ENCODE data around the gene SIX1. TPM values are rescaled to one million over a fixed set of nuclear protein-coding genes. Genes with fewer than 3 reads are reported as not detected.

The SIX1 gene
- total RNA-seq, 1 experiment from 2014 or later, result 7.4 TPM

DNA sequence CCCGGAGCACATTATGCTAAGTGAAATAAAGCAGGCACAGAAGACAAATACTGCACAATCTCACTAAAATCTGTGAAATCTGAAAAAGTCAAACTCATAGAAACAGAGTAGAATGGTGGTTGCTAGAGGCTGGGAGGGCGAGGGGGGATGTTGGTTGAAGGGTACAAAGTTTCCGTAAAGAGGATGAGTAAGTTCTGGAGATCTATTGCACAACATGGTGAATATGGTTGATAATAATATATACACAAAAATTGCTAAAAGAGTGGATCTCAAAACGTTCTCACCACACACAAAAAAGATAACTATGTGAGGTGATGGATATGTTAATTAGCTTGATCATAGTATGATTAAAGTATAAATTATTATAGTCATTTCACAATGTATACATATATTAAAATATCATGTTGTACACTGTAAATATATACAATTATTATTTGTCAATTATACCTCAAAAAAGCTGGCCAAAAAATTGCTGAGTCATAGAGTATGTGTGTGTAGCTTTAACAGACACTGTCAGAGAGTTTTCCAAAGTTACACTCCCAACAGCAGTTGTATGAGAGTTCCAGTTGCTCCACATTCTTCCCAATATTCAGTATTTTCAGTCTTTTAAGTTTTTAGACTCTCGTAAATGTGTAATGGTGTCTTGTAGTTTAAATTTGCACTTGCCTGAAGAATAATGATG lies 19.3 kb upstream of the SIX1 start:
- Histone ChIP-seq H3K4me1 (ENCODE audit: control insufficient read depth, insufficient read depth, low read length) (no peaks in the 10 kb centered on the region), H3K9me3 (ENCODE audit: control insufficient read depth, insufficient read depth, low read depth, low read length) (no peaks in the 10 kb centered on the region), H3K36me3 (ENCODE audit: control insufficient read depth, insufficient read depth, low read length) (no peaks in the 10 kb centered on the region), H3K27ac (ENCODE audit: low read length) (no peak overlapping the region), H3K4me3 (ENCODE audit: low read depth in 2 of 2, low read length in 2 of 2) (no peak overlapping the region), H3K27me3 (ENCODE audit: control insufficient read depth, insufficient read depth, low read length) (no peaks in the 10 kb centered on the region)
- CTCF ChIA-PET, result no interaction called here
- no peak for DNase-seq (ENCODE audit: low read depth, low spot score)
- ATAC-seq, result no peak
- in situ Hi-C loops (cut with HindIII; ENCODE audit: low pct_unique_long_range_greater_than_20kb, low sequenced_read_pairs), result no loop called here
- no peak for TF ChIP-seq POLR2AphosphoS5 (IDR thresholded peaks at IDR 0.05; ENCODE audit: low read depth, low read length)
- TF ChIP-seq TCF7L2 (IDR thresholded peaks at IDR 0.05; ENCODE audit: low read depth, low read length), result no peak
- TF ChIP-seq, protein P1, sequence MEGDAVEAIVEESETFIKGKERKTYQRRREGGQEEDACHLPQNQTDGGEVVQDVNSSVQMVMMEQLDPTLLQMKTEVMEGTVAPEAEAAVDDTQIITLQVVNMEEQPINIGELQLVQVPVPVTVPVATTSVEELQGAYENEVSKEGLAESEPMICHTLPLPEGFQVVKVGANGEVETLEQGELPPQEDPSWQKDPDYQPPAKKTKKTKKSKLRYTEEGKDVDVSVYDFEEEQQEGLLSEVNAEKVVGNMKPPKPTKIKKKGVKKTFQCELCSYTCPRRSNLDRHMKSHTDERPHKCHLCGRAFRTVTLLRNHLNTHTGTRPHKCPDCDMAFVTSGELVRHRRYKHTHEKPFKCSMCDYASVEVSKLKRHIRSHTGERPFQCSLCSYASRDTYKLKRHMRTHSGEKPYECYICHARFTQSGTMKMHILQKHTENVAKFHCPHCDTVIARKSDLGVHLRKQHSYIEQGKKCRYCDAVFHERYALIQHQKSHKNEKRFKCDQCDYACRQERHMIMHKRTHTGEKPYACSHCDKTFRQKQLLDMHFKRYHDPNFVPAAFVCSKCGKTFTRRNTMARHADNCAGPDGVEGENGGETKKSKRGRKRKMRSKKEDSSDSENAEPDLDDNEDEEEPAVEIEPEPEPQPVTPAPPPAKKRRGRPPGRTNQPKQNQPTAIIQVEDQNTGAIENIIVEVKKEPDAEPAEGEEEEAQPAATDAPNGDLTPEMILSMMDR (IDR thresholded peaks at IDR 0.05), result no peak
- no peak for TF ChIP-seq SIN3A (IDR thresholded peaks at IDR 0.05; ENCODE audit: borderline replicate concordance, insufficient read depth, low read depth, low read length)
- TF ChIP-seq, protein P2, sequence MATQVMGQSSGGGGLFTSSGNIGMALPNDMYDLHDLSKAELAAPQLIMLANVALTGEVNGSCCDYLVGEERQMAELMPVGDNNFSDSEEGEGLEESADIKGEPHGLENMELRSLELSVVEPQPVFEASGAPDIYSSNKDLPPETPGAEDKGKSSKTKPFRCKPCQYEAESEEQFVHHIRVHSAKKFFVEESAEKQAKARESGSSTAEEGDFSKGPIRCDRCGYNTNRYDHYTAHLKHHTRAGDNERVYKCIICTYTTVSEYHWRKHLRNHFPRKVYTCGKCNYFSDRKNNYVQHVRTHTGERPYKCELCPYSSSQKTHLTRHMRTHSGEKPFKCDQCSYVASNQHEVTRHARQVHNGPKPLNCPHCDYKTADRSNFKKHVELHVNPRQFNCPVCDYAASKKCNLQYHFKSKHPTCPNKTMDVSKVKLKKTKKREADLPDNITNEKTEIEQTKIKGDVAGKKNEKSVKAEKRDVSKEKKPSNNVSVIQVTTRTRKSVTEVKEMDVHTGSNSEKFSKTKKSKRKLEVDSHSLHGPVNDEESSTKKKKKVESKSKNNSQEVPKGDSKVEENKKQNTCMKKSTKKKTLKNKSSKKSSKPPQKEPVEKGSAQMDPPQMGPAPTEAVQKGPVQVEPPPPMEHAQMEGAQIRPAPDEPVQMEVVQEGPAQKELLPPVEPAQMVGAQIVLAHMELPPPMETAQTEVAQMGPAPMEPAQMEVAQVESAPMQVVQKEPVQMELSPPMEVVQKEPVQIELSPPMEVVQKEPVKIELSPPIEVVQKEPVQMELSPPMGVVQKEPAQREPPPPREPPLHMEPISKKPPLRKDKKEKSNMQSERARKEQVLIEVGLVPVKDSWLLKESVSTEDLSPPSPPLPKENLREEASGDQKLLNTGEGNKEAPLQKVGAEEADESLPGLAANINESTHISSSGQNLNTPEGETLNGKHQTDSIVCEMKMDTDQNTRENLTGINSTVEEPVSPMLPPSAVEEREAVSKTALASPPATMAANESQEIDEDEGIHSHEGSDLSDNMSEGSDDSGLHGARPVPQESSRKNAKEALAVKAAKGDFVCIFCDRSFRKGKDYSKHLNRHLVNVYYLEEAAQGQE (IDR thresholded peaks at IDR 0.05; ENCODE audit: insufficient read depth in 1 of 2, low read depth in 2 of 2, low read length in 1 of 2), result no peak
- no TSS peak for BruUV-seq (replicated peaks)
- POLR2A ChIA-PET, result interaction anchor here (0.6 kb wide), 1 partner anchor 77 kb away, joined by 4 read pairs; no protein-coding TSS in a partner anchor
- intact Hi-C loops (cut with micrococcal nuclease; ENCODE audit: unreplicated experiment), result no loop called here

DNA sequence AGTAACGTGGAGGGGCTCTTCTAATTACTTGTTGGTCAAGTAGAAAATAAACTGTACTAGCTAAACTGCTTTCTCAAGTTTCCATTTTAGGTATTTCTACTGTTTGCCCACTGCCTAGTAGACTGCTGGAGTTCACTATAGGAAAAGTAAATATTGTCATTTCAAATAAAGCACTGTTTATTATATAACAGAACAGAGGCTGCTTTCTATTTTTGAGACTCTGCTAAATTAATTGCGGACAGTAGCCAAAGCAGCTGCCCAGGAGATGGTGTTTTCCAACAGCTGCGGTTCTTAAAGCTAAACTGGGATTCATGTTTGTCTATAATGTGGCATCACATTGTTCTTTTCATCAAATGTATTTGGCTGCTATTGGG lies 15.9 kb upstream of the SIX1 start:
- intact Hi-C loops (cut with micrococcal nuclease; ENCODE audit: unreplicated experiment) (no loop called here), in situ Hi-C loops (cut with HindIII; ENCODE audit: low pct_unique_long_range_greater_than_20kb, low sequenced_read_pairs) (no loop called here)
- H3K4me1 ChIP-seq (ENCODE audit: control insufficient read depth, insufficient read depth, low read length), result no peaks in the 10 kb centered on the region
- H3K9me3 ChIP-seq (ENCODE audit: control insufficient read depth, insufficient read depth, low read depth, low read length), result no peaks in the 10 kb centered on the region
- POLR2A ChIA-PET, result no interaction called here
- H3K4me3 ChIP-seq (ENCODE audit: low read depth in 2 of 2, low read length in 2 of 2), result no peak overlapping the region
- no peak for TF ChIP-seq POLR2AphosphoS5 (IDR thresholded peaks at IDR 0.05; ENCODE audit: low read depth, low read length)
- TF ChIP-seq TCF7L2 (IDR thresholded peaks at IDR 0.05; ENCODE audit: low read depth, low read length), result no peak
- TF ChIP-seq, protein P2 (IDR thresholded peaks at IDR 0.05; ENCODE audit: insufficient read depth in 1 of 2, low read depth in 2 of 2, low read length in 1 of 2), result no peak
- TF ChIP-seq SIN3A (IDR thresholded peaks at IDR 0.05; ENCODE audit: borderline replicate concordance, insufficient read depth, low read depth, low read length), result no peak
- TF ChIP-seq, protein P1 (IDR thresholded peaks at IDR 0.05), result no peak
- no peaks in the 10 kb centered on the region for H3K27me3 ChIP-seq (ENCODE audit: control insufficient read depth, insufficient read depth, low read length)
- no TSS peak for BruUV-seq (replicated peaks)
- no peak for DNase-seq (ENCODE audit: low read depth, low spot score)
- no peaks in the 10 kb centered on the region for H3K36me3 ChIP-seq (ENCODE audit: control insufficient read depth, insufficient read depth, low read length)
- CTCF ChIA-PET, result no interaction called here
- no peak for ATAC-seq
- no peak overlapping the region for H3K27ac ChIP-seq (ENCODE audit: low read length)
